Jurkat, Clone E6-1 (cell line): ENCODE results near the gene FOXJ1.

Source experiments
- DNase-seq: peaks from one replicate; pipeline ENCODE4 v3.0.0-alpha.2; 2011; ENCODE audit warnings: low read depth, low spot score
- H3K4me3 ChIP-seq: 2 replicates; pipeline ENCODE4 v1.5.1; 2011; ENCODE audit warnings: mild to moderate bottlenecking, low read length, control low read depth, moderate library complexity

The FOXJ1 gene

DNA sequence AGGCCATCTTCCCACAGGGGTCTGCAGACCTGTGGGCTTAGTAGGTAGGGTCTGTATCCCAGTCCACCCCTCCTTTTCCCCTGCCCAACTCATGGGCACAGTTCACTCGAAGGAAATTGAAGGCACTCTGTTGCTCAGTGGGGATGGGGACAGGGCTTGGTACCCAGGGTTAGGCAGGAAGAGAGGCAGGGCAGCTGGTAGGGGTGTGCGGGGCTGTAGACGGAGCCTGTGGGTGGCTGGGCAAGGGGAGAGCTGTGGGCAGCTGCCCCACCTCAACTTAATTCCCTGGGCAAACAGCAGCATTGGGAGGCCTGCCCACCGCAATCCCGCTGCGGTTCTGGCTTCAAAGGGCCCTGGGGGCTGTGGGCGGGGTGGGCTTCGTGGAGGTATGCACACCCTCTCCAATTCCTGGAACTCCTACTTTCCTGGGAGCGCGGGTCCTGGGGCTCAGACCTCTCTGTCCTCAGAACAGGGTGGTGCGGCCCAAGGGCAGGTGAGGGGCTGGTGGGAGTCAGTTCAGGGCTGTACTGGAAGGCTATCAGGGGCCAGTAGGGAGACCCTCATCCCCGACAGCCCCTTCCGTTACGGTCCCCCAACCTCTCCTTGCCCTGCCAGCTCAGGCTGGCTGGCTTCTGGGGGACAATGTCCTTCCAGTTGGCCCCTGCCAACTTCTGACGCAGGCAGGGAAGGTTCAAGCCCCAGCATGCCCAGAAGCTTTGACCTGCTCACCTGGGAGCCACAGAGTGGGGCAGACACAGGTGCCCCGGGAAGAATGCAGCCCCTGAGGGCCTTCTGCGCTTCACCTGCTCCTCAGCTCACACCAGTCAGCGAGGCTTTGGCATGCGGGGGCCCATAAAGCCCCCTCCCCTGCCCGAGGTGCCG is 9.1 kb downstream of the FOXJ1 start:
- DNase-seq = no peak
- no peak overlapping the region for H3K4me3 ChIP-seq

DNA sequence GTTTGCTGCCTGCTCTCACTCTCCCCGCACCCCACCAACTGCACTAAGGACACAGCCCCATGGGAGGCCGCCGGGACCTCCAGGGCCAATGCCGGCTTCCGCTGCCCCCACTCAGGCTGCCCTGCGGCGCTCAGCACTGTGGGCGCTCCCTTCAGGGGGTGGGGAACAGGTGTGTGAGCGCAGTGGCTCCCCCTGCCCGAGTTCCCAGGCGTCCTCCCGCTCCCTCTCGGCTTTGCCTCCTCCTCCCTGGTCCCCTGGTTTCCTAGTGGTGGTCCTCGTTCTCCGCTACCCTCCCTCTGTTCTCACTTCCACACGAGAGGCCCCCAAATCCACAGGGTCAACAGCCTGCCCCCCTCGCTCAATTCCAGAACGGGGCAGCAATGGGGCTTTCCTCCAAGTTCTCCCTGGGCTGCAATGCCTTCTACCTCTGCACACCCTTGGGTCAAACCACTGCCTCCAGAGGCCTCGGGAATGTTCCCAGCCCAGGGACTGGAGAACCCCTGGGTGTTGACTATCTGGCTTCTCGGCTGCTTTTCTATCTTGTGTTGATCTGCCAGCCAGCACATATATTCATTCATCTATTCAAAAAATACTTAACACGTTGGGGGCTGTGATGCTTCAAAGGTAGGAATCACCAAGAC is 9.9 kb downstream of the FOXJ1 start:
- no peak overlapping the region for H3K4me3 ChIP-seq
- DNase-seq = no peak

DNA sequence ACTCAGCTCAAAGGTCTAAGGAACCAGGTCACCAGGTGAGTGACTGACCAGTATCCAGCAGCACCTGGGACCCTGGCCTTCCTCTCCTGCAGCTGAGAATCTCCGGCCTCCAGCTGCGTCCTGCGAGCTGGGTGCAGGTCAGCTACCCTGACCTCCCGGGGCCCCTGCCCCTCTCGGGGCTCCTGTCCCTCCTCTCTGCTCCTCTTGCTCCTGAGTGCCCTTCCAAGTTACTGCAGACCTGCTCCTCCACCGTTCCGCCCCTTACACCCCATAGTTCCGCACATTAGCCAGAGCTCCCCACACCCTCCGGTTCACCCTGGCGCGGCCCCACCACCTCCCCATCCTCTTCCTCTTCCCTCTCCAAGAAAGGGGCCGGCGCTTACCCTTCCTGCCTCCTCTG is 10.6 kb downstream of the FOXJ1 start:
- H3K4me3 ChIP-seq = no peak overlapping the region
- no peak for DNase-seq

DNA sequence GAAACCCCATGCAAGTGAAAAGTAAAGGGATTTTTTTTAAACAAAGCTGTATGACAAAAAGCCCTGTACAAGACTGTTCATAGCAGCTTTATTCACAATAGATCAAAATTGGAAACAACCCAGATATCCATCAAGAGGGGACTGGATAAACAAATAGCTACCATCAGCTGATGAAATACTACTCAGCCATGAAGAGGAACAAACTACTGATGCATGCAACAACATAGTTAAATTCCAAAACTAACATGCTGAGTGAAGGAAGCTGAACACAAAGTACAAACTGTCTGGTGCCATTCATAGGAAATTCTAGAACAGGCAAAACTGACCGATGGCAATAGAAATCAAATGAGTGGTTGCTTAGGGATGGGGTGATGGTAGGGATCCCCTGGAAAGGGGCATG is 15.1 kb downstream of the FOXJ1 start:
- no peak overlapping the region for H3K4me3 ChIP-seq
- no peak for DNase-seq

DNA sequence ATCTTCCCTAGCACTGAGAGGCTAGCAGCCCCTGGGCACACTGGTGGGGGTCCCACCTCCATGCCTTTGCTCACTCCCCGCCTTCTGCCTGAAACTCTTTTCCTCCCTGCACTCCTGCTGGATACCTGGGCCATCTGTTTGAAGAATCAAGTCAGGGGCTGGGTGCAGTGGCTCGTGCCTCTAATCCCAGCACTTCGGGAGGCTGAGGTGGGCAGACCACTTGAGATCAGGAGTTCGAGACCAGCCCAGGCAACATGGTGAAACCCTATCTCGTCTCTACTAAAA is 15.7 kb downstream of the FOXJ1 start:
- no peak for DNase-seq
- no peak overlapping the region for H3K4me3 ChIP-seq

DNA sequence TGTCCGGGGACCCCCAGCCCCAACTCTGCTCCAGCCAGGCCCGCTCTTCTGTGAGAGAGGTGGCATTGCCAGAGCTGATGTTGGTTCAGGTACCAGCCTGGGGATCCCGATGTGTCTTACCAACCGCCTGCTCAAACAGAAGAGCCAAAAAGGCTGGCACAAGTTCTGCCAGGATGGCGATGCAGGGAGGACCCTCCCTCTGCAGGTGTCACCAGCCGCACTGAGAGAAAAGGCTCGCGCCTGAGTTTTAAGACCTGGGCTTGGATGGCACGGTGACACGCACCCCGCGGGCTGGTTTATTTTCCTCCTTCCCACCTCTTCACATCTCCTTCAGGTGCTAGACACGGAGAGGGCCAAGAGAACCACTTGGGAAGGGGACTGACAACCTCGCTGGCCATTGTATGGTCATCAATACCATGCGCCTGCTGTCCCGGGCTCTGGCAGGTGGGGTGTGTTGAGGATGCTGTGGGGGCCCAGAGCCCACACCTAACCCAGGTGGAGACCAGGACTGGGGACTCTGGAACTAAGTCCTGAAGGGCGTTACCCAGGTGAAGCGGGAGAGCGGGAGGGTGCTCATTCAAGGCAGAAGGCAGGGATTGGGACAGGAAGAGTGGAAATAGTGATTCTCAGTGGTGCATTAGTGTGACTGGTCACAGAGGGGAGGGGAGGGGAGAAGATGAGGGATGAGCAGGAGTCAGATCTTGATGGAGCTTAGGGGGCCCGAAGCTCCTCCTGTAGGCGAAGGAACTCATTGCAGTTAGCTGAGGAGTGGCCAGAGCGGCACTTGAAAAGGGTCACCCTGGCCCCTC is 16.3 kb downstream of the FOXJ1 start:
- no peak overlapping the region for H3K4me3 ChIP-seq
- no peak for DNase-seq

DNA sequence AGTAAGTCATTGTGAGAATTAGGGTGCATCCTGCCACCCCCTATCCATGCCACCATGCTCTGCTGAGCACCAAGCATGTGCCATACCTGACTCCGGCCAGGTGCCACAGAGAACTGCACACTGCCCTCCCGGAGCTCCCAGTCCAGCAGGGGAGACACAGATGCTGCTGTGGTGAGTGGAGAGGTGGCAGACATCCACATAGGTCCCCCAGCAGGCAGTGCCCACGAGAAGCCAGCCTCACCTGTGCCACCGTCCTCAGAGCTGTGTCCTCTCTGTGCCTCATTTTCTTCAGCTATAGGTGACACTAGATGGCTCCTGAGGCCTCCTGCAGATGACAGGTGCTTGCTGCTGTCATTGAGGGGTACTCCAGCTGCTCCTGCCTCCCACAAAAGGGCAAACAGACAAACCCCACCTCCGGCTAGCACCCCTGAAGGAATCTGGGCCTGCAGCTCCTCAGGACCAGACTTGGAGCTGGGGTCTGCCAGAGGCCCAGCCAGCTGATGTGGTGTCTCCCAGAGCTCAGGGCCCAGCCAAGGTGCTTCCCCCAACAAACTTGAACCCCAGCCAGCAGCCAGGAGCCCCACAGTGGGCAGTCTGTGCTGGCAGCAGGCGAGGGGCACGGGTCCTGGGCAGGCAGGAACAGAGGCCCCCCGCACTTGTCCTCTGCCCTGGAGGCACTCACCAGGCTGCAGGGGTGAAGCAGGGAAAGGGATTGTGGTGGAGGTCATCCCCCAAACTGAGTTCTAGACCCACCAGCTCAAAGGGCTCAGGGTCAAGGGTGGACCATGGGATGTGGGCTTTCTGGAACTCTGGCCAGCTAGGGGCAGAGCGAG is 17.1 kb downstream of the FOXJ1 start:
- no peak overlapping the region for H3K4me3 ChIP-seq
- no peak for DNase-seq

DNA sequence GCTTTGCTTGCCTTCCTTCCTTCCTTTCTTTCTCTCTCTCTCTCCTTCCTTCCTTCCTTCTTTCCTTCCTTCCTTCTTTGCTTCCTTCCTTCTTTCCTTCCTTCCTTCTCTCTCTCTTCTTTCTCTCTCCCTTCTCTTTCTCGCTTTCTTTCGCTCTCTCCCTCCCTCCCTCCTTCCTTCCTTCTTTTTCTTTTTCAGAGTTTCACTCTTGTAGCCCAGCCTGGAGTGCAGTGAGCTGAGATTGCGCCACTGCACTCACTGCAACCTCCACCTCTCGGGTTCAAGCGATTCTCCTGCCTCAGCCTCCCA is 17.9 kb downstream of the FOXJ1 start:
- no peak for DNase-seq
- H3K4me3 ChIP-seq = no peak overlapping the region

DNA sequence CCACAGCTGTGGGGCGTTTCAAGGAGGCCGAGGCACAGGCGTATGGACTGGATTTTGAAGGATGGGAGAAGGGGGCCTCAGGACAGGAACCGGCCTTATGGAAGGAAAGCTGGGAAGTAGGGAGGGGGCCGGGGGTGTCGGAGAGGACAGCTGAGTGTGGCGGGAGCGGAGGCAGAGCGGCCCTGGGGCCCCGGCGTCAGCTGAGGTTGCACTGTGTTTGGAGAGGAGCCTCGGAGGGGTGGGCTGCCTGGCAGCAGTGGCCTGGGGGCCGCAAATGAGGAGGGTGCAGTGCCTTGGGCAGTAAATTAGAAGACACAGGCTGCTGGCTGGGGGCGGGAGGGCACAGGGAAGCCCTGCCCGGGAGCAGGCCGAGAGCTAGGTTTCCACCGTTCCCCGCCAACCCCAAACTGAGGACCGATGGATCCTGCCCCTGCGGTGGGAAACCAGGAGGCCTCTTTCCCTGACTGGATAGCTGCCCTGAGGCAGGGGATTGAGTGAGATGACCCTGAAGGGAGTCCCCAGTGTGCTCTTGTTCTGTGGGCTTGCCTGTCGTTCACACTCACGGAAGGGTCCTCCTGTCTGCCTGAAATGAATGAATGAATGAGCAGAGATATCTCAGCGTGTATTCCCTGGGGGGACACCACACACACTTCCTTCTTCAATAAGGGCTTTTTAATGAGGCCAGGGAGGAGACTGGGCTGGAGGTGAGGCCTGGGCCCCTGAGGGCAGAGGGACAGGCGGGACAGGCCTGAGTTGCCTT is 18.4 kb downstream of the FOXJ1 start:
- H3K4me3 ChIP-seq = no peak overlapping the region
- DNase-seq = no peak

DNA sequence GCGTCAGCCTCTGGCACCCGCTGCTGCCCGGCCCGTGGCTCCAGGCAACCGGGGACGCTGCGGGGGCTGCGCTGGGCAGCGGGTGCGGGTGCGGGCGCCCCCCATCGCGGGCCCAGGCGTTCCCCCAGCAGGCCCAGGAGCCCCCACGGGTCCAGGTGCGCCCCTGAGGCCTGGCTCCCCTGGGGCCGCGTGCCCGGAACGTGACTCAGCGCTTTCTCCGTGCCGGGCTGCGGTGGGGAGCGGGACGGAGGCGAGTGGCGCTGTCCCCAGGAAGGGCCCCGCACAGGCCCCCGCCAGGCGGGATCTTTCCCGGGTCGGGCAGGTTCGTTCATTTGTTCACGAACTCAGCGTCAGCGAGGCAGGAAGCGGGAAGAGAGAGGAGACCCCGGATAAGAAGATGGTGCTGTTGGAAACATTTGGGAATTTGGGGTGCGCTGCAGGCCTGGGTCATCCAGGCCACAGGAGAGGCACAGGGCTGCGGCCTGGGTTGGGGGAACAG is 19.1 kb downstream of the FOXJ1 start:
- DNase-seq = no peak
- no peak overlapping the region for H3K4me3 ChIP-seq

DNA sequence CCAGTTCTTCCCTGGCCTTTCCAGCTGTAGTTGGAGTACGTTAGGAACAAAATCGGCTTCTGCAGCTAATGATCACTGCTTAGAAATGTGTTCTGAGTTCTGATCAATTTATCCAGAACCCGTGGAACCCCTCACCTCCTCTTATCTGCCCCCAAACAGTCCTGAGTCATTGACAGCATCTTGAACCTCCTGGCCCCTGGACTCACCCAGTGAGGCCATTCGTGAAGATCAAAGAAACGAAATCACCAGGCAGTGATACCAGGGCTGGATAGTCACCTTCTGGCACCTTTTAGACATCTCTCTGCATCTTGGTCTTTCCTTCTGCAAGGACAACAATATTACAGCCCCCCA is 20.4 kb downstream of the FOXJ1 start:
- no peak overlapping the region for H3K4me3 ChIP-seq
- no peak for DNase-seq

DNA sequence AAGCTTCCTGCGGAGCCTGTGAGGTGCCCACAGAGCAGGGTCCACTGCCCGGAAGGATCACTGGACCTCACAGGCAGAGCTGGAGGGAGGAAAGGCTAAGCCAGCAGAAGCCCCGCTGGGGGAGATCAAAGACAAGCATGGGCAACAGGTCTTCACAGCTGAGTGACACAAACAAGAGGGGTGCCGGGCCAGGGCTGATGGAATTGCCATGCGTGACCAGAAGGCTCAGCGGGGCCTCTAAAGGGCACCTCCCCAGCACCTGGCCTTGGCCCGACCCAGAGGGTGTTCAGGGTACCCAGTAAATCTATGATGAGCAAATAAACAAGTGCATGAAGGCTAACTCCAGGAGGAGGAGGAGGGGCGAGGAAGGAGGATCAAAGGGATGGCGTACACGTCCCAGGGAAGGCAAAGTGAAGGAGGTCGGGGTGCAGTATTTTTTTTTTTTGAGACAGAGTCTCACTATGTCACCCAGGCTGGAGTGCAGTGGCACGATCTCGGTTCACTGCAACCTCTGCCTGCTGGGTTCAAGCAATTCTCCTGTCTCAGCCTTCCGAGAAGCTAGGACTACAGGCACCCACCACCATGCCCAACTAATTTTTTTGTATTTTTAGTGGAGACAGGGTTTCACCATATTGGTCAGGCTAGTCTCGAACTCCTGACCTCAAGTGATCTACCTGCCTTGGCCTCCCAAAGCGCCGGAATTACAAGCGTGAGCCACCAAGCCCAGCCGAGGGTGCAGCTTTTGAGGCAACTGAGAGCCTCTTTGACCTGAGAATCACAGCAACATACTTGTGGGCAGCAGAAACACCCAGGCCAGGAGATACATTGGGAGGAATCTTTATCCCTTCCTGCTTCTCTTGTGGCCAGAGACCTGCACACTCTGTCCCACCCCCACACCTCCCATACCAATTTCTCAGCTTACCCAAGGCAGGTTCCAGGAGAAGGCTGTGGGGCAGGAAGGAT is 21.4 kb downstream of the FOXJ1 start:
- DNase-seq = no peak

DNA sequence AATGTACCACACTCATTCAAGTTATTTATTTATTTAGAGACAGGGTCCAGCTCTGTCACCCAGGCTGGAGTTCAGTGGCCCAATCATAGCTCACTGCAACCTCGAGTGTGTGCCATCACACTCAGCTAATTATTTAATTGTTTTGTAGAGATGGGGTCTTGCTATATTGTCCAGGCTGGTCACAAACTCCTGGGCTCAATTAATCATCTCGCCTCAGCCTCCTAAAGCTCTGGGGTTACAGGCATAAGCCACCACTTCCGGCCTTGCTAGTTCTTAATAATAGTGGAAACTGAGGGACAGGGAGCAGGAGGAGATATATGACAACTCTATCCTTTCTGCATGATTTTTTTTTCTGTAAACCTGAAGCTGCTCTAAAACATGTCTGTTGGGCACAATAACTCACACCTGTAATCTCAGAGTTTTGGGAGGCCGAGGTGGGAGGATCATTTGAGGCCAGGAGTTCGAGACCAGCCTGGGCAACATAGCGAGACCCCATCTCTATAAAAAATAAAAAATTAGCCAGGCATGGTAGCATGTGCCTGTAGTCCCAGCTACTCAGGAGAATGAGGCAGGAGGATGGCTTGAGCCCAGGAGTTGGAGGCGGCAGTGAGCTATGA is 25.8 kb downstream of the FOXJ1 start:
- DNase-seq = no peak
- no peak overlapping the region for H3K4me3 ChIP-seq

More for the DNA sequence above, 21.4 kb downstream of the FOXJ1 start:
- H3K4me3 ChIP-seq = no peak overlapping the region

DNA sequence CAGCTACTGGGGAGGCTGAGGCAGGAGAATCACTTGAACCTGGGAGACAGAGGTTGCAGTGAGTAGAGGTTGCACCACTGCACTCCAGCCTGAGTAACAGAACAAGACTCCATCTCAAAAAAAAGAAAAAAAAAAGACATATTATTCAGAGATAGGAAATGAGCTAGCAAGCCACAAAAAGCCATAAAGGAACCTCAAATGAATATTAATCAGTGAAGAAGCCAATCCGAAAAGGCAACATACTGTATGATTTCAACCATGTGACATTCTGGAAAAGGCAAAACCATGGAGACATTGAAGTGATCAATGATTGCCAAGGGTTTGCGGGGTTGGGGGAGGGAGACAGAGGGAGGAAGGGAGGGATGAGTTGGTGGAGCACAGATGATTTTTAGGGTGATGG is 29.1 kb downstream of the FOXJ1 start:
- DNase-seq = no peak
- H3K4me3 ChIP-seq = no peak overlapping the region

DNA sequence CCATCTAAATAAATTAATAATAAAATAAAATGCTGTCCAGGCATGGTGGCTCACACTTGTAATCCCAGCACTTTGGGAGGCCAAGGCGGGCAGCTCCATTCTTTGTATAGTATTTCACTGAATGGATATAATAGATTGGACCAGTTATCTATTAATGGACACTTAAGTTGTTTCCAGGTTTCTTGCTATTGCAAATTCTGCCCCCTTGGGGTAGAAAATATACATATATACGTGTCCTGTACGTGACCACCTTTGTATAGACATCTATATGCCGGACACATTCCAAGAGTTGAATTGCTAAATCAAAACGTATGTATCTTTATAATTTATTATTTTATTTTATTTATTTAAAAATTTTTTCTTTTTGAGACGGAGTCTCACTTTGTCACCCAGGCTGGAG is 33.5 kb downstream of the FOXJ1 start:
- DNase-seq = peak; percentile 27
- no peak overlapping the region for H3K4me3 ChIP-seq

DNA sequence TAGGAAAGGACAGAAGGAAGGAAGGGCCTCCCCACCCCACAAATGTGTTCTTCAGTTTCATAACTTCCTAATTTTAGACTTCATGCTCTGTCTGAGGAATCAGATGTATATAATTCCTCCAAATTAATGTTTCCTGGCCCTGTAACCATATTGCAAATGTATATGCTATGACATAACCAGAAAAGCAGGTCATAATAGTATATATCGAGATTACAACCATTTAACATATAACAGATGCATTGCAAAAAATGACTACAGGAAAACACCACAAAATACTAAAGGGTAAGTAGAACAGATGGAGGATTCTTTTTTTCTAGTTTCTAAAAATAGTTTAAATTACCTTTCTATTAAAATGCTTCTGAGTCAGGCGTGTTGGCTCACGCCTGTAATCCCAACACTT is 34.3 kb downstream of the FOXJ1 start:
- no peak overlapping the region for H3K4me3 ChIP-seq
- DNase-seq = no peak

DNA sequence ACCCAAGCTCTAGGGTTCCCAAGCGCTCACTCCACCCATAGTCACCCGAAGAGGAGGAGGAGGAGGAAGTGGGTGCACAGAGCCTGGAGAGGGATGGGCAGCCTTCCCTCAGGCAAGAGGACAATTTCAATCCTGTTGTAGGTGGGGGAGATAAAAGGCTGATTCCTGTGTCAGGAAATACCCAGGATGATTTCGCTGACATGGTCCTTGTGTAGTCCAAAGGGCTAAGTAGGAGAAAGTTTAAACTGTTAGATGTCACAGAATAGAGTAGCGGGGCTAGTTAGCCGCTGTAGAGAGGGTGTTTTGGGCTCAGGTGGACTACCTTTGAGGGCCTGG is 36.2 kb downstream of the FOXJ1 start:
- H3K4me3 ChIP-seq = no peak overlapping the region
- DNase-seq = no peak
